MM.1S (cell line): ENCODE data around the gene GRB7.

ENCODE experiments used
- DNase-seq: peaks from one replicate; pipeline ENCODE4 v3.0.0-alpha.2; 2015
- H2AFZ ChIP-seq: fragments of 300-600 bp; sonication (generic); 2 replicates; pipeline ENCODE4 v1.6.0; 2016; ENCODE audit warnings: antibody characterized with exemption, low read length
- H3F3A ChIP-seq: fragments of 300-600 bp; sonication (generic); 2 replicates; pipeline ENCODE4 v1.6.1; 2016; ENCODE audit warnings: mild to moderate bottlenecking, antibody characterized with exemption, low read length, moderate library complexity, mixed read lengths; ENCODE audit not compliant: insufficient read depth
- H3K27ac ChIP-seq: fragments of 300-600 bp; sonication (generic); 2 replicates; pipeline ENCODE4 v1.5.1; 2016; ENCODE audit warnings: mild to moderate bottlenecking, low read length
- H3K27me3 ChIP-seq: fragments of 300-600 bp; sonication (generic); replicated peaks from 2 replicates; pipeline ENCODE4 v1.6.0; 2016; ENCODE audit warnings: low read length; ENCODE audit not compliant: insufficient read depth
- H3K36me3 ChIP-seq: fragments of 300-600 bp; sonication (generic); replicated peaks from 2 replicates; pipeline ENCODE4 v1.6.1; 2016; ENCODE audit warnings: mild to moderate bottlenecking, low read length, mixed read lengths; ENCODE audit not compliant: insufficient read depth
- H3K4me1 ChIP-seq: fragments of 300-600 bp; sonication (generic); 2 replicates; pipeline ENCODE4 v1.6.1; 2016; ENCODE audit warnings: low read length, mixed read lengths
- H3K4me2 ChIP-seq: fragments of 300-600 bp; sonication (generic); 2 replicates; pipeline ENCODE4 v1.6.0; 2016; ENCODE audit warnings: low read depth, low read length
- H3K4me3 ChIP-seq: fragments of 300-600 bp; sonication (generic); 2 replicates; pipeline ENCODE4 v1.5.1; 2016; ENCODE audit warnings: low read length, mixed read lengths
- H3K79me2 ChIP-seq: fragments of 300-600 bp; sonication (generic); 2 replicates; pipeline ENCODE4 v1.6.1; 2016; ENCODE audit warnings: mixed run types, low read length, mixed read lengths
- H3K9ac ChIP-seq: fragments of 300-600 bp; sonication (generic); 2 replicates; pipeline ENCODE4 v1.6.1; 2016; ENCODE audit warnings: low read length, mixed read lengths
- H3K9me2 ChIP-seq: fragments of 300-600 bp; sonication (generic); replicated peaks from 2 replicates; pipeline ENCODE4 v1.6.1; 2016; ENCODE audit warnings: mild to moderate bottlenecking, low read length, mixed read lengths; ENCODE audit not compliant: insufficient read depth
- H3K9me3 ChIP-seq: fragments of 300-600 bp; sonication (generic); replicated peaks from 2 replicates; pipeline ENCODE4 v1.6.1; 2016; ENCODE audit warnings: mild to moderate bottlenecking, low read length, mixed read lengths; ENCODE audit not compliant: insufficient read depth
- H4K20me1 ChIP-seq: fragments of 300-600 bp; sonication (generic); 2 replicates; pipeline ENCODE4 v1.6.1; 2016; ENCODE audit warnings: mild to moderate bottlenecking, low read length, moderate library complexity, mixed read lengths; ENCODE audit not compliant: insufficient read depth
- EZH2 ChIP-seq: fragments of 300-600 bp; sonication (generic); optimal IDR thresholded peaks from 2 replicates; pipeline ENCODE3; 2017; ENCODE audit warnings: low read depth, mild to moderate bottlenecking, antibody characterized with exemption, low read length, mixed read lengths
- EZH2phosphoT487 ChIP-seq: fragments of 300-600 bp; sonication (generic); IDR thresholded peaks from 2 replicates; pipeline ENCODE4 v1.6.1; 2018; ENCODE audit warnings: antibody characterized with exemption, low read length
- TF ChIP-seq, protein P1 (sequence below): fragments of 300-600 bp; sonication (generic); IDR thresholded peaks from 2 replicates; pipeline ENCODE4 v1.5.1; 2016; ENCODE audit warnings: antibody characterized with exemption, low read length, mixed read lengths

The GRB7 gene

DNA sequence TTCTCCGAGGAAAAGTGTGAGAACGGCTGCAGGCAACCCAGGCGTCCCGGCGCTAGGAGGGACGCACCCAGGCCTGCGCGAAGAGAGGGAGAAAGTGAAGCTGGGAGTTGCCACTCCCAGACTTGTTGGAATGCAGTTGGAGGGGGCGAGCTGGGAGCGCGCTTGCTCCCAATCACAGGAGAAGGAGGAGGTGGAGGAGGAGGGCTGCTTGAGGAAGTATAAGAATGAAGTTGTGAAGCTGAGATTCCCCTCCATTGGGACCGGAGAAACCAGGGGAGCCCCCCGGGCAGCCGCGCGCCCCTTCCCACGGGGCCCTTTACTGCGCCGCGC is 38.0 kb upstream of the GRB7 start, which contains the start of gene ERBB2:
Gene ERBB2, plus strand, starts transcription at position 247 of the 330 bp plus-strand sequence. CDS start 175 bp downstream, outside the sequence.
- peaks cover 17% of the 10 kb centered on the region for H3K4me1 ChIP-seq
- no peaks in the 10 kb centered on the region for H3K27me3 ChIP-seq
- H3K4me2 ChIP-seq = no peak within 1 kb of the TSS
- no peak within 1 kb of the TSS for H2AFZ ChIP-seq
- no peak within 1 kb of the TSS for H3K27ac ChIP-seq
- H4K20me1 ChIP-seq = no peaks in the 10 kb centered on the region
- H3K79me2 ChIP-seq = no peaks in the 10 kb centered on the region
- H3K9me2 ChIP-seq = no peaks in the 10 kb centered on the region
- no peak within 1 kb of the TSS for H3K9ac ChIP-seq
- no peak within 1 kb of the TSS for H3K4me3 ChIP-seq
- no peaks in the 10 kb centered on the region for H3K36me3 ChIP-seq
- H3F3A ChIP-seq = no peaks in the 10 kb centered on the region
- no peak for TF ChIP-seq EZH2
- TF ChIP-seq, protein P1, sequence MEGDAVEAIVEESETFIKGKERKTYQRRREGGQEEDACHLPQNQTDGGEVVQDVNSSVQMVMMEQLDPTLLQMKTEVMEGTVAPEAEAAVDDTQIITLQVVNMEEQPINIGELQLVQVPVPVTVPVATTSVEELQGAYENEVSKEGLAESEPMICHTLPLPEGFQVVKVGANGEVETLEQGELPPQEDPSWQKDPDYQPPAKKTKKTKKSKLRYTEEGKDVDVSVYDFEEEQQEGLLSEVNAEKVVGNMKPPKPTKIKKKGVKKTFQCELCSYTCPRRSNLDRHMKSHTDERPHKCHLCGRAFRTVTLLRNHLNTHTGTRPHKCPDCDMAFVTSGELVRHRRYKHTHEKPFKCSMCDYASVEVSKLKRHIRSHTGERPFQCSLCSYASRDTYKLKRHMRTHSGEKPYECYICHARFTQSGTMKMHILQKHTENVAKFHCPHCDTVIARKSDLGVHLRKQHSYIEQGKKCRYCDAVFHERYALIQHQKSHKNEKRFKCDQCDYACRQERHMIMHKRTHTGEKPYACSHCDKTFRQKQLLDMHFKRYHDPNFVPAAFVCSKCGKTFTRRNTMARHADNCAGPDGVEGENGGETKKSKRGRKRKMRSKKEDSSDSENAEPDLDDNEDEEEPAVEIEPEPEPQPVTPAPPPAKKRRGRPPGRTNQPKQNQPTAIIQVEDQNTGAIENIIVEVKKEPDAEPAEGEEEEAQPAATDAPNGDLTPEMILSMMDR = no peak
- no peak for TF ChIP-seq EZH2phosphoT487
- H3K9me3 ChIP-seq = no peaks in the 10 kb centered on the region
- no peak for DNase-seq

DNA sequence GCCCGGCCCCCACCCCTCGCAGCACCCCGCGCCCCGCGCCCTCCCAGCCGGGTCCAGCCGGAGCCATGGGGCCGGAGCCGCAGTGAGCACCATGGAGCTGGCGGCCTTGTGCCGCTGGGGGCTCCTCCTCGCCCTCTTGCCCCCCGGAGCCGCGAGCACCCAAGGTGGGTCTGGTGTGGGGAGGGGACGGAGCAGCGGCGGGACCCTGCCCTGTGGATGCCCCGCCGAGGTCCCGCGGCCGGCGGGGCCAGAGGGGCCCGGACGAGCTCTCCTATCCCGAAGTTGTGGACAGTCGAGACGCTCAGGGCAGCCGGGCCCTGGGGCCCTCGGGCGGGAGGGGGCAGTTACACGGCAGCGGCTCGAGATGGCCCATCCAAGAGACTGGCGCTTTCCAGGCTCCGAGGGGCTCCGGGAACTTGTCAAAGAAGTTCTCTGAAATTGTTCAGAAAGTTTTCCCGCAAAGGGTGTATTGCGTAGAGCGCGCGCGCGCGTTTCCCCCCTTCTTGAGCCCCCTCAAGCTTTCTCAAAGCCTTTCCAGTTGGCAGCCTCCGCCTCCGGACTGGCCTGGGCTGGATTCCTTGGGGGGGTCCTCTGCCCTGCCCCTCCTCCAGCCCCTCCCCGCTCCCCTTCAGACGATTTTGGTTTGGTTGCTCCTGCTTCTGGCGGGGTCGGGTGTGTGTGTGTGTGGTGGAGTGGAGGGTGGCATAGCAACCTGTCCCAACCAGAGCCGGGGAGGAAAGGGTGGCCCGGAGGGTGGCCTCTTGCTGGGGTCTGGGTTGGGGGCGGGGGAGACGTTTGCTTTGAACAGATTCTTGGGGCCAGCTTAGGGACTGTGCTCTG is 37.4 kb upstream of the GRB7 start:
- Histone ChIP-seq H2AFZ (no peak overlapping the region), H3K36me3 (no peaks in the 10 kb centered on the region), H3K79me2 (no peaks in the 10 kb centered on the region), H3K27me3 (no peaks in the 10 kb centered on the region), H3K27ac (no peak overlapping the region), H3K4me2 (no peak overlapping the region), H3K4me1 (peaks cover 17% of the 10 kb centered on the region), H3K9ac (no peak overlapping the region), H3K4me3 (no peak overlapping the region), H3K9me2 (no peaks in the 10 kb centered on the region), H4K20me1 (no peaks in the 10 kb centered on the region), H3K9me3 (no peaks in the 10 kb centered on the region), H3F3A (no peaks in the 10 kb centered on the region)
- TF ChIP-seq EZH2phosphoT487 = no peak
- TF ChIP-seq EZH2 = no peak
- TF ChIP-seq, protein P1 = no peak
- no peak for DNase-seq

DNA sequence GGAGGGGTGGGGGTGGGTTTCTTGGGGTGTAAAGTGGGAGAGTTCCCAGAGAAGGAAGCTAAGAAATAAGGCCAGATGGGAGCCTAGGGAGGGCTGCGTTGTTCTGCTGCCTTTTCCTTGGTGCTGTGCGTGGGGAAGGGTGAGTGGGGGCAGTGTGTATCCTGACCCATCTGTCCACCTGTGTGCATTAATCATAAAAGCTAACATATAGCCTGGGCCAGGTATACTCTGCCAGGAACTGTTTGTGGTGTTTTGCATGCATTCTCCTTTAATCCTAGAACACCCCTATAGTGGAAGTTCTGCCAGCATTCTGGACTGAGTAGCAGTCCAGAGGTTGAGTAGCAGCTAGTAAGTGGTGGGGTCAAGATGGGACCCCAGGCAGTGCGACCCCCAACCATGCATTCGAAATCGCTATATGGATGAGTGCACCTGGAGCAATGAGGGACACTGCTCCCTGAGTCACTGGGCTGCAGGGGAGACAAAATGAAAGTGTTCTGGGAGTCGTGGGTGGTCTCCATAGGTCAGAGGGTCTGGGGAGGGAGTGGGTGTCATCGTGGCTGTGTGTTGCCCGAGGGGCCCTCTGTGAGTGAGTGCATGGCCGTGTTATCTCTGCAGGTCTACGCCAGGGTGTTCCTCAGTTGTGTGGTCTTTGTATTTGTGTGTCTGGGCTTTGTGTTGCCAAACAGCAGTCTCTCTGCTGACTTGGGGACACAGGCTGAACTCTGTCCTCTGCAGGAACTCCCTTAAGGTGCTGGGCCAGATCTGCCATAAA is 36.5 kb upstream of the GRB7 start:
- no peaks in the 10 kb centered on the region for H3K9me2 ChIP-seq
- no peak overlapping the region for H3K9ac ChIP-seq
- TF ChIP-seq, protein P1 = no peak
- TF ChIP-seq EZH2phosphoT487 (no peak), EZH2 (no peak)
- no peak overlapping the region for H3K4me2 ChIP-seq
- H3F3A ChIP-seq = no peaks in the 10 kb centered on the region
- H3K27me3 ChIP-seq = no peaks in the 10 kb centered on the region
- no peak overlapping the region for H2AFZ ChIP-seq
- H3K4me1 ChIP-seq = peaks cover 17% of the 10 kb centered on the region
- H3K27ac ChIP-seq = no peak overlapping the region
- no peak for DNase-seq
- no peaks in the 10 kb centered on the region for H3K36me3 ChIP-seq
- no peaks in the 10 kb centered on the region for H4K20me1 ChIP-seq
- no peak overlapping the region for H3K4me3 ChIP-seq
- no peaks in the 10 kb centered on the region for H3K9me3 ChIP-seq
- no peaks in the 10 kb centered on the region for H3K79me2 ChIP-seq
